ELR (cell line): Measurements from ENCODE around the gene TMEM100.
A peak's percentile ranks its signal among the peaks of the same experiment; 100 is the strongest.

ENCODE experiments used
- DNase-seq: peaks from one replicate; pipeline ENCODE4 v3.0.0-alpha.2; 2015; ENCODE audit warnings: low read depth

The TMEM100 gene, protein sequence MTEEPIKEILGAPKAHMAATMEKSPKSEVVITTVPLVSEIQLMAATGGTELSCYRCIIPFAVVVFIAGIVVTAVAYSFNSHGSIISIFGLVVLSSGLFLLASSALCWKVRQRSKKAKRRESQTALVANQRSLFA

GRCh38 chr17:55722742-55723487 lies at the start of gene TMEM100:
TSS of gene TMEM100 (minus strand) at chr17:55722864. CDS start at chr17:55721070, 1,794 bp downstream.
- DNase-seq, result peak; percentile 56

DNA sequence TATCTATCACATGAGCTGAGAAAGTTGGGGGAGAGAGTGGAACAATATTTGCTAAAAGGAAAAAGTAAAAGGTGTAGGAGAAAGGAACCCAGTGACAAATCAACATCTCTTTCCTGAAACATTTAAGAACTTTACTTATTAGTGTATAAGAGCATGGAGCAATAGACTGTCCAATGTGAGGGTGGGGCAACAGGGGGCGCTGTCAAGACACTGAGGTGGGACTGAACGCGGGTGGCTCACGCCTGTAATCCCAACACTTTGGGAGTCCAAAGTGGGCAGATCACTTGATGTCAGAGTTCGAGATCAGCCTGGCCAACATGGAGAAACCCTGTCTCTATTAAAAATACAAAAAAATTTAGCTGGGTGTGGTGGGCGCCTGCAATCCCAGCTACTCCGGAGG lies 49.4 kb upstream of the TMEM100 start:
- DNase-seq, result no peak

DNA sequence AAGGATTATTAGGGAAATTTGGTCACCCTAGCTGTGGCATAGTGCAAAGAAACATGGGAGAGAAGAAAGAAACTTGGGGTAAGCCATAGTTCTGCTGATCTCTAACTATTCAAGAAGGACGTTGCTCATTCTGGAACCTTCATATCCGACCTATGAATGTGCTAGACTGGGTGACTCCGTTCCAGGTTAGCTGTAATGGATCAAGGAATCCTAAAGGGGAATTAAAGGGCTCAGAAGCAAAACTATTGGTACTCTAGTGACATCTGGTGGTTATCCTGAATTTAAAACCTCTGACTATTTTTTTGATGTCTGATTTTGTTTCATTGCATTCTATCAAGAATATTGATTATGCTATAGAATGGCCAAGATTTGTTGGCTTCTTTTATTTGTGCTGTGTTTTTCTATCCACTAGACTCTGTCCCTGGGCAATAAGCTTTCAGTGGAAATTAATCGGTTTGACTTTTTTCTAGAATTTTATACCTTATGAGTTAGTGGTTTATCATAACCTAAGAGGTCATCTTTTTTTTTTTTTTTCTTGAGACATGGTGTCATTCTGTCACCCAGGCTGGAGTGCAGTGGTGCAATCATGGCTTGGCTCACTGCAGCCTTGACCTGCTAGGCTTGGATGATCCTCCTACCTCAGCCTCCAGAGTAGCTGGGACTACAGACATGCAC lies 47.7 kb upstream of the TMEM100 start:
- peak; percentile 88 for DNase-seq

DNA sequence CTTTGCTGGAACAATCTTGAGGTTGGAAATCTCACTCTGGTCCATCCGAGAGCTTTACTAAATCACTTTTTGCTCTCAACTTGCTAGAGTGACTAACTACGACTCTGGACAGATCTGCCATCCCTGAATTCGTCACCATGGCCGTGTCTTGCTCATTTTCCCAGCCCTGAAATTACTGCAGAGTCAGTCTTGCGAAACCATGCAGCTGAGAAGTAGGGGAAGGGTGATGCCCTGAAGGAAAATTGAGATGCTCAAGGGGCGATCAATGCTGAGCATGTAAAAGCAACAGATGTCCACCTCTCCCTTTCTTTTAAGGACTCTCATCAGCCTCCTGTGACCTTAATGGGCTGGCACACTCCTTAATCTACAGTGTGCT lies 46.9 kb upstream of the TMEM100 start:
- DNase-seq, result peak; percentile 88

DNA sequence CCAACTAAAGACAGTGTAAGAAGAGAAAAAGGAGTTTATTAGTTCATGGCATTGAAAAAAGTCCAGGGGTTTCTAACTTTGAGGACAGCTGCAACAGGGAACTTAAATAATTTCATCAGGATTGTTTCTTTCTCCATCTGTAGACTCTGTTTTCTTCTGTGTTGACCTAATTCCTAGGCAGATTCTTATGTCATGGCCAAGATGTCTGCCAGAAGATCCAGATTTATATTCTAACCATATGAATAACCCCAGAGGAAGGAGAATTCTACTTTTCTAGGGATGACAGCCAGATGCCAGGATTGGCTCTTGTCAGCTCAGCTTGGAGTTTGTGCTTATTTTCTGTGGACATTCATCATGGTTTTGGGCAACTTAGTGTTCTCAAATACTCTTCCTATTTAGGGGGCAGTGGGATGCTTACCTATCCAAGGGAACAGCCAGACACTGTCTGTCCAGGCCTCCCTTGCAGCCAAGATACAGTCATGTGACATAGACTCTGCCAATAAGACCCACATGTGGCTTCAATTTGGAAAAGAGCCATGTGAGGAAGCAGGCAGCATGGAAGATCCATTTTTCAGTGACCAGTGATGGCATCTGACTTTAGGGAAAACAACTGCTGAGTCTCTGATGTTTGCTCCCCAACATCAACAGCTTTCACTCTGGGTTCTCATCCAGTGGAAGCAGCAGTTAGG lies 46.4 kb upstream of the TMEM100 start:
- DNase-seq, result no peak

- no peak for DNase-seq
Measured at GRCh38 chr17:55765472-55765871, 42.8 kb upstream of the TMEM100 start.

GRCh38 chr17:55764610-55765009 lies 41.9 kb upstream of the TMEM100 start:
- no peak for DNase-seq

DNA sequence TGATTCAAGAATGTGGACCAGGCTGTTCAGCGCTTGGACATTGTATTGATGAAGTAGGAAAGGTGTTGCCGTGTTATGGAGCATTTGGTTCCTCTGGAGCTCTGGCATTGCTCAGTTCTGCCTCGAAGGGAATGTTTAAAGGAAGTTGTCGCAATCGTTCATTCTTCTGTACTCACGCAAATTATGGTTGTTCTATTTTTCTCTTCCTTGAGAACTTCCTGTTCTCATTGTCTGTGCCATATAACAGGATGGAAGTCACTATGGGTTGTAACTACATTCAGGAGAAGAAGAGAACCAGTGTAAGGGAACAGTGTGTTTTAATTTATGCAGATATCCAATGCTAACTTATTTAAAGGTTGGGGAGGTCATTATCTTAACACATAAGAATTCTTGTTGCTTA lies 41.2 kb upstream of the TMEM100 start:
- peak; percentile 28 for DNase-seq

DNA sequence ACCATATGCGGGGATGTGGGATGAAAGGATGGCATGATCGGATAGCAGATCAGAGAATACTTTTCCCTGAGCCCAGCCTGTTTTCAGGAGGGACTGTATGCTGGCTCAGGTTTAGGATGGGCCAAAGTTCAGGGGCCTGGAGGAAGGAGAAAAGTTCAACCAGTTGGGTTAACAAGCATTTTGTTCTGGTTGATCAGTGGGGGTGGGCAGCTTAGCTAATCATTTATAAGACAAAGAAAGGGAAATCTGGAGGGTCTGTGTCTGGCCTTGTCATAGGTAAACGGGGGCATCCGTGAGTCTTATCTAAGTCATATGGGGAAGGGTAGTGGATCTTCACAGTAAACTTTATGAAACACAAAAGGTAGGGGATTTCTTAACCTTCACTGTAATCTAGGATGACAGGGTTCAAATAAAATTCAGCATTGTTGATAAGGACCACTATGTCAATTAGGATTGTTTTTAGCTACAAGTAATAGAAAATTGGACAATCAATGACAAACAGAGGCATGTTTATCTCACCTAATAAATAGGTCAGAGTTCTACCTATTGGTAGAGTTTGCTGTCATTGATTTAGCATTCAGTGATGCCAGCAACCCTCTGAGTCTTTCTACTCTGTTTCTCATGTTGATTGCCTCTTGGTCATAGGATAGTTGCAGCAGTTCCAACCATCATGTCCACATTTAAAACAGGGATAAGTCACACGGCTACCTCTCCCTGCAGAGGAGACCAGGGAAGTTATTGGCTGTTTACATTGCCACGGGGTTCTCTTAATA lies 39.6 kb upstream of the TMEM100 start:
- DNase-seq, result no peak

DNA sequence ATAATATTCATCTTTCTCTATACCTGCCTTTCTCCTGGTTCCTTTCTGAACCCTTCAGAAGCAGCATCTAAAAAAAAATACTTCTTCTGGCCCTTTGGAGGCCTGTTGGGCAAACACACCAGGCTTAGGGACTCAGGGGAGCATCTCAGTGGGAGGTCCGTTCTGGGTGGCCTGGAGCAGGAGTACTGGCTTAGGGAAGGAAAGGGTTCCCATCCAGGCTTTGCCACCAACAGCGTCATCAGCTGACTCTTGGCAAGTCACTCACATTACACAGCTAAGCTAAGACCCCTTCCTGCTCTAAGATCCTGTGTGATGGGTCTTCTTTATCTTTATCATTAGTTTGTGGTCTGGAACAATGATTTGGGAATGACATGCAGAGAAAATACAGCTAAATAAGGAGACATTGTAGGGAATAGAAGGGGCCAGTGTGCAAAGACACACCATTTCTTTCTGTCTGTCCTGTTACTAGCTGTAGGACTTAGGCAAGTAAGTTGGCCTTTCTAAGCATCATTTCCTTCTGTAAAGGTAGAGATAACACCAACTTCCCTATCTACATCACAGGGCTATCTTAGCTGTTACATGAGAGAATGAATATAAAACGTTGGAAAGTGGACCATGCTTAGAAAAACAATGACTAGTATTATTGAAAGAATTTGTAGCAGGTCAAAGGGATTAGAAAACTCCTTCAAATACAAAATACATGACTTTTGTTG lies 38.1 kb upstream of the TMEM100 start:
- no peak for DNase-seq

GRCh38 chr17:55758171-55758570 lies 35.5 kb upstream of the TMEM100 start:
- no peak for DNase-seq

DNA sequence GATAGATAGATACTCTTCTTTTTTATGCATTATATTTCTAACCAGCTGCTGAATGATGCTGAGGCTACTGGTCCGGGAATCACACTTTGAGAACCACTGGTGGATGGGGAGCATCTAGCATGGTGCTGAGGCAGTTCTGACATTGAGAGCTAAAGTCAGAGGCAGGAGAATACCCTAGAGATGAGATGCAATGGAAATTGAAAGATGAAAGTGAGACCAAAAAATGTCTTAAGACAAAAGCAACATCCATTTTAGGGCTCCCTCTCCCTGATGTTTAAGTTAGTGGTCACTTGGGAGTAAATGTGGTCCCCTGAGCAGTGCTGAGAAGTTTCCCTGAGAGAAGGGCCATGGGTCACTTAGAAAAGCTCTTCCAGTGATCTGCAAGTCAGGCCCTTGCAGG lies 35.0 kb upstream of the TMEM100 start:
- DNase-seq, result no peak

DNA sequence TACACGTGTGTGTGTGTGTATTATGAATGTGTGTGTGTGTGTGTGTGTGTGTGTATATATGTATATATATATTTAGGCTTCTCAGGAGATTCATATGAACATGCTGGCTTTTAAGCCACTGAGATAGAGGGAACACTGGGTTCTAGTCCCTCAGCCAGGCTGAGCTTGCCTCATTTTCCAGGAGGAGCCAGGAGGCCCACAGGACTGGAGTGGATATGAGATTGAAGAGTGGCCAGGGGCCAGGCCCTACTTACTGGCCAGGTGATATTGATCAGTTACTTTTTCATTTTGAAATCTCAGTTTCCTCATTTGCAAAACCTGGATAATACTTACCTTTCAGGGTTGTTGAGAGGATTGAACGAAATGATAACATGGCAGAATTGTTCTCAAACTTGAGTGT lies 34.0 kb upstream of the TMEM100 start:
- DNase-seq, result no peak

GRCh38 chr17:55751720-55752250 lies 29.1 kb upstream of the TMEM100 start:
- DNase-seq, result no peak

- peak; percentile 96 for DNase-seq
Measured at GRCh38 chr17:55750750-55751657, 28.3 kb upstream of the TMEM100 start, which contains the start of gene PCTP. TSS of gene PCTP (plus strand) at chr17:55751051. CDS start at chr17:55751104, 53 bp downstream.

- no peak for DNase-seq
Measured at GRCh38 chr17:55749985-55750384, 27.3 kb upstream of the TMEM100 start.

DNA sequence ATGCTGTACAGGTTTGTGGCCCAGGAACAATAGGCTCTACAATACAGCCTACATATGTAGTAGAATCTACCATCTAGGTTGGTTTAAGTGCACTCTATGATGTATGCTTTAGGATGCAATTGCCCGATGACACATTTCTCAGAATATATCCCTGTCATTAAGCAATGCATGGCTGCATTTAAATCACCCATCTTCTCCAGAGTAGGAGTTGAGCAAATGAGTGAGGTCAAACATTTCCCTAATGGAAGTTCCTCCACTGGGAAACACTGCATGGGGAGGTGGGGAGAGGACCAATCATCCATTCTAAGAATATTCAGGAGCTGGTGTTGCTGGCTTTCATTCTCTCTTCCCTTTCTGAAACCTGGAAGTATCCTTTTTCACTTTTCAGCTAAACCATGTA lies 26.2 kb upstream of the TMEM100 start:
- no peak for DNase-seq

GRCh38 chr17:55747209-55747608 lies 24.5 kb upstream of the TMEM100 start:
- DNase-seq, result no peak

GRCh38 chr17:55746466-55746865 lies 23.8 kb upstream of the TMEM100 start:
- no peak for DNase-seq

DNA sequence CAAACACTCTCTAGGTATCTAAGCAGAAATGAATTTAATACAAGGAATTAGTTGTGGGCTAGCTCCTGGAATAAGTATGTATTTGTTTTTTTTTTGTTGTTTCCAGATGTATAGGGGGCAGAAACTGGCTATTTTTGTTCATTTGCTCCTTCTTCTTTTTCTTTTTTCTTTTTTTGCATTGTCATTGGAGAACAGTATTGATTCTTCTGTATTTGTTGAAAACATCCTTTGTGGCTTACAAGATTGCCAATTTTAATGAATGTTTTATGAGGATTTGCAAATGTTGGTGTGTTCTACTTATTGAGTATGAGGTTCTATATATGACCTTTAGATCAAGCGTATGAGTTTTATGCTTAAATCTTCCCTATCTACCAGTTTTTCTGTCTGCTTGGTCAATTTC lies 22.6 kb upstream of the TMEM100 start:
- no peak for DNase-seq
